ENCODE measurements around the gene BMPR1A.

The BMPR1A gene

DNA sequence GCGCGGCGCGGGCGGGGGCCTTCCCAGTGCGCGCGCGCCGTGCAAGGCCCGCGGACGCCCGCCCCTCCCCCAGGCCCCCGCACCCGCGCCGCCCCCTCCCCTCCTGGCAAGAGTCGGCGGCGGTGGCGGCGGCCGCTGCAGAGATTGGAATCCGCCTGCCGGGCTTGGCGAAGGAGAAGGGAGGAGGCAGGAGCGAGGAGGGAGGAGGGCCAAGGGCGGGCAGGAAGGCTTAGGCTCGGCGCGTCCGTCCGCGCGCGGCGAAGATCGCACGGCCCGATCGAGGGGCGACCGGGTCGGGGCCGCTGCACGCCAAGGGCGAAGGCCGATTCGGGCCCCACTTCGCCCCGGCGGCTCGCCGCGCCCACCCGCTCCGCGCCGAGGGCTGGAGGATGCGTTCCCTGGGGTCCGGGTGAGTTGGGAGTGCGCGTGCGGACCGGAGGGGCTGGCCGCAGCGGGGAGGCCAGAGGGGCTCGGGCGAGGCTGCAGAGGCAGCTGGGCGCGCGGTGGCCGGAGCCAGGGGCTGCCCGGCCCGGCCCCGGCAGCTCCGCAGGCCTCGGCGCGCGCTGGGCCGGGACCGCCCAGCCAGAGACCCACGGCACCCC lies at the start of gene BMPR1A:
Gene BMPR1A, plus strand, starts transcription at position 109 of the 602 bp plus-strand sequence. CDS start 119,400 bp downstream, outside the sequence.
- peak; percentile 85 for TF ChIP-seq ZFX (IDR thresholded peaks at IDR 0.05)
- TF ChIP-seq, protein P1, sequence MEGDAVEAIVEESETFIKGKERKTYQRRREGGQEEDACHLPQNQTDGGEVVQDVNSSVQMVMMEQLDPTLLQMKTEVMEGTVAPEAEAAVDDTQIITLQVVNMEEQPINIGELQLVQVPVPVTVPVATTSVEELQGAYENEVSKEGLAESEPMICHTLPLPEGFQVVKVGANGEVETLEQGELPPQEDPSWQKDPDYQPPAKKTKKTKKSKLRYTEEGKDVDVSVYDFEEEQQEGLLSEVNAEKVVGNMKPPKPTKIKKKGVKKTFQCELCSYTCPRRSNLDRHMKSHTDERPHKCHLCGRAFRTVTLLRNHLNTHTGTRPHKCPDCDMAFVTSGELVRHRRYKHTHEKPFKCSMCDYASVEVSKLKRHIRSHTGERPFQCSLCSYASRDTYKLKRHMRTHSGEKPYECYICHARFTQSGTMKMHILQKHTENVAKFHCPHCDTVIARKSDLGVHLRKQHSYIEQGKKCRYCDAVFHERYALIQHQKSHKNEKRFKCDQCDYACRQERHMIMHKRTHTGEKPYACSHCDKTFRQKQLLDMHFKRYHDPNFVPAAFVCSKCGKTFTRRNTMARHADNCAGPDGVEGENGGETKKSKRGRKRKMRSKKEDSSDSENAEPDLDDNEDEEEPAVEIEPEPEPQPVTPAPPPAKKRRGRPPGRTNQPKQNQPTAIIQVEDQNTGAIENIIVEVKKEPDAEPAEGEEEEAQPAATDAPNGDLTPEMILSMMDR (conservative IDR thresholded peaks at IDR 0.05) = no peak
- peak within 1 kb of the TSS; percentile 91 for H3K27ac ChIP-seq

GRCh38 chr10:86706977-86707376 lies 49.4 kb upstream of the BMPR1A start:
- no peak overlapping the region for H3K27ac ChIP-seq
- TF ChIP-seq, protein P1 (conservative IDR thresholded peaks at IDR 0.05) = no peak
- TF ChIP-seq ZFX (IDR thresholded peaks at IDR 0.05) = no peak

GRCh38 chr10:86707505-86707904 lies 48.9 kb upstream of the BMPR1A start:
- TF ChIP-seq, protein P1 (conservative IDR thresholded peaks at IDR 0.05) = no peak
- TF ChIP-seq ZFX (IDR thresholded peaks at IDR 0.05) = no peak
- H3K27ac ChIP-seq = no peak overlapping the region

DNA sequence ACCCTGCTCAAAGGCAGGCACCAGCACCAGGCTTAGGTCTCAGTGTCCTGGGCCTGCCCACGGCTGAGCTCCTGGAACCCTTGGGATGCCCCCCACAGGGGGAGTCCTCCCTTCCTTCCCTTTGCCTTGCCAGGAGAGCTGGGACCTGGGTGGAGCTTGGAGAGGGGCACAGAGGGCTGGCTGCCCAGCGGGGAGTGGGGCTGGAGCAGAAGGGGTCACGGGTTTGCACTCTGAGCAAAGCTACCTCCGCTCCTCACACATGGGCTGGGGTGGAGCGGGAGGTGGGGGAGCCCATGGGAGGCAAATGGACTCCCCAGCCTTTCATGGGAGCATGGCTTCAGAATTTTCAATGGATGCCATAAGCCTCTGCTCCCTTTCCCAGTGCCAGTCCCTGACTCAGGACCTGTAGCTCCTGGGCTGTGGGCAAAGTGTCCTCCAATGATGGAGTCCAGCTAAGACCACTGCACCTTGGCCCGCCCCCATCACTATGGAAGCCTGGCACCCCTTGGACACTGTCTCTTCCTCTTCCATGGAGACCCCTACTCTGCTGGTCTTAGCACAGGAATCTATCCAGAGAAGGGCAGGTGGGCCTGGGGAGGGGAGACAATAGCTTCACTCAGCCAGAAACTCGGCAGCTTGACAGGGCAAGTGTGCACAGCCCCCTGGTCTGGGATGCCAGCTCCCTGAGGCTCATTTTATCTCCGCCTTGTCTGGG lies 48.2 kb upstream of the BMPR1A start:
- TF ChIP-seq, protein P1 (conservative IDR thresholded peaks at IDR 0.05) = no peak
- TF ChIP-seq ZFX (IDR thresholded peaks at IDR 0.05) = no peak
- no peak overlapping the region for H3K27ac ChIP-seq

DNA sequence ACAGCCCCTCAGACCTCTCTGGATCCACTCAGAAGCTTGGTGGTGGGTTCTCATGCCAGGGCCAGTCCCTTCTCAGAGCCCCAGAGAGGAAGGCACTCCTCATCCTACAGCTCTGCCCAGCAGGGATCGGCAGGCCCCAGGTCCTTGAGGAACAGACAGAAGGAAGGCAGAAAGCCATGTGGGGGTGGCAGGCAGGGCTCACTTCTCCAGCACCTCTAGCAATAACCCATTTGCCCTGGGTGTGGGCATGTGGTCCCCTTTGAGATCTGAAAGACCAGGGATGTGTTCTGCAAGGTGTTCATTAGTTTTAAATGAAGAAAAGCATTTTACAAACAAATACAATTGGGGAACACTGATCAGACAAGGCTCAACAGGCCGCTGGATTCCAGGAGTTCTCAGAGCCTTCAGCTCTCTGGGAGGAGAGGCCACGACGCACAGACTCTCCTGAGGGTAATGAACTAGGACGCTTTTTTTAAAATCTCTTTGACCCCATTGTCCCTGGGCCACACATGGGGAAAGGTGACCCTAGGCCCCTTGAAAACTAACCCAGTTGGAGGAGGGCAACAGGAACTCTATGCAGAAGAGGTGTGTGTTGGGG lies 47.5 kb upstream of the BMPR1A start:
- H3K27ac ChIP-seq = no peak overlapping the region
- TF ChIP-seq ZFX (IDR thresholded peaks at IDR 0.05) = no peak
- TF ChIP-seq, protein P1 (conservative IDR thresholded peaks at IDR 0.05) = no peak

GRCh38 chr10:86709396-86710185 lies 46.8 kb upstream of the BMPR1A start:
- no peak for TF ChIP-seq ZFX (IDR thresholded peaks at IDR 0.05)
- TF ChIP-seq, protein P1 (conservative IDR thresholded peaks at IDR 0.05) = no peak
- H3K27ac ChIP-seq = no peak overlapping the region

All from C4-2B (cell line).